HCT116 (cell line): ENCODE measurements around the gene VSX2. TPM values are rescaled to one million over a fixed set of nuclear protein-coding genes. Genes with fewer than 3 reads are reported as not detected.

Source experiments
- ATAC-seq: fragments of 200-7000 bp; cut with Tn5 transposase; 2 replicates; pipeline ENCODE4 v1.9.1; 2020; ENCODE audit warnings: mild to moderate bottlenecking, moderate library complexity
- BruUV-seq: library from RNA; stranded (reverse); fragments of 400-500 nt; replicated peaks from 2 replicates; lab custom pipeline; 2021; lab: Mats Ljungman, UMichigan
- CTCF ChIA-PET: fragments of 300-600 bp; sonication (Branson Sonifier 250); formaldehyde crosslinking; loops from one replicate; lab custom pipeline; 2021; ENCODE audit warnings: antibody characterized with exemption; lab: Charles Lee
- POLR2A ChIA-PET: fragments of 300-600, 350-600 bp; sonication (Branson Sonifier 250); formaldehyde crosslinking; loops from one replicate; lab custom pipeline; 2021; ENCODE audit warnings: antibody characterized with exemption; lab: Charles Lee
- RAD21 ChIA-PET, 2 experiments: fragments of 300-600 bp; sonication (Branson Sonifier 250); formaldehyde crosslinking; loops; one replicate each; lab custom pipeline; 2023; ENCODE audit warnings: low total read pairs in 2 of 2; ENCODE audit not compliant: uncharacterized antibody in 2 of 2, unreplicated experiment in 2 of 2, low non-redundant PET in 1 of 2; lab: Charles Lee
- DNase-seq: peaks from one replicate; pipeline ENCODE4 v3.0.0-alpha.2; 2010; ENCODE audit warnings: low read depth, low spot score
- H2AFZ ChIP-seq: fragments of 200-600 bp; shearing (Covaris generic), sonication (generic); 2 replicates; pipeline ENCODE4 v1.6.1; 2017; ENCODE audit warnings: low read depth, mixed run types, mixed read lengths, antibody characterized with exemption, low read length; ENCODE audit not compliant: poor library complexity, severe bottlenecking
- H3K27ac ChIP-seq: 2 replicates; pipeline ENCODE4 v1.5.1; 2012; ENCODE audit warnings: low read depth, low read length
- H3K27me3 ChIP-seq: fragments of 200-600 bp; sonication (generic); 2 replicates; pipeline ENCODE4 v1.6.1; 2016; ENCODE audit warnings: mixed run types, low read length, mixed read lengths; ENCODE audit not compliant: insufficient read depth
- H3K36me3 ChIP-seq, 2 experiments: fragments of 200-500 bp in 1 of 2; fragments of 200-600 bp in 1 of 2; sonication (Bioruptor generic) in 1 of 2; sonication (generic) in 1 of 2; 2 replicates each; pipeline versions ENCODE4 v1.5.1 to v1.6.1; 2014 to 2016; ENCODE audit warnings: low read length in 2 of 2, inconsistent platforms in 1 of 2, mixed read lengths in 1 of 2, mixed run types in 1 of 2; ENCODE audit not compliant: insufficient read depth in 2 of 2, control insufficient read depth in 1 of 2
- H3K4me1 ChIP-seq, 2 experiments: fragments of 200-600 bp in 1 of 2; sonication (generic) in 1 of 2; 2 replicates each; pipeline versions ENCODE4 v1.5.1 to v1.6.1; 2012 to 2017; ENCODE audit warnings: low read length in 2 of 2, inconsistent platforms in 1 of 2, mild to moderate bottlenecking in 1 of 2, mixed read lengths in 1 of 2, mixed run types in 1 of 2, moderate library complexity in 1 of 2; ENCODE audit not compliant: insufficient read depth in 2 of 2, control insufficient read depth in 1 of 2
- H3K4me2 ChIP-seq: fragments of 200-600 bp; sonication (generic); 2 replicates; pipeline ENCODE4 v1.6.1; 2017; ENCODE audit warnings: mixed run types, low read length, mixed read lengths
- H3K4me3 ChIP-seq, 2 experiments: fragments of 200-600 bp in 1 of 2; sonication (generic) in 1 of 2; replicated peaks in 1 of 2; 2 replicates each; pipeline ENCODE4 v1.5.1; 2011 to 2016; ENCODE audit warnings: low read length in 2 of 2, control low read depth in 1 of 2, low read depth in 1 of 2, mild to moderate bottlenecking in 1 of 2, mixed read lengths in 1 of 2, mixed run types in 1 of 2
- H3K79me2 ChIP-seq: fragments of 200-600 bp; sonication (generic); 2 replicates; pipeline ENCODE4 v1.6.1; 2017; ENCODE audit warnings: mild to moderate bottlenecking, mixed run types, low read length, moderate library complexity, mixed read lengths; ENCODE audit not compliant: insufficient read depth
- H3K9ac ChIP-seq: fragments of 200-600 bp; sonication (generic); 2 replicates; pipeline ENCODE4 v1.6.1; 2016; ENCODE audit warnings: low read length, mixed read lengths
- H3K9me2 ChIP-seq: fragments of 200-600 bp; sonication (generic), shearing (Covaris generic); 2 replicates; pipeline ENCODE4 v1.6.1; 2017; ENCODE audit warnings: mixed run types, mild to moderate bottlenecking, moderate library complexity; ENCODE audit not compliant: insufficient read depth
- H3K9me3 ChIP-seq, 2 experiments: fragments of 200-500 bp in 1 of 2; fragments of 200-600 bp in 1 of 2; sonication (Bioruptor generic) in 1 of 2; sonication (generic) in 1 of 2; 2 replicates each; pipeline ENCODE4 v1.6.1; 2014 to 2017; ENCODE audit warnings: low read length in 2 of 2, mixed read lengths in 2 of 2, inconsistent platforms in 1 of 2, low read depth in 1 of 2, mild to moderate bottlenecking in 1 of 2, mixed run types in 1 of 2, moderate library complexity in 1 of 2; ENCODE audit not compliant: control insufficient read depth in 1 of 2, insufficient read depth in 1 of 2
- H4K20me1 ChIP-seq: fragments of 200-600 bp; sonication (generic), shearing (Covaris generic); 2 replicates; pipeline ENCODE4 v1.6.1; 2017; ENCODE audit warnings: mixed run types, mild to moderate bottlenecking, moderate library complexity; ENCODE audit not compliant: insufficient read depth
- ATF3 ChIP-seq: IDR thresholded peaks from 2 replicates; pipeline ENCODE4 v1.6.1; 2012
- EZH2phosphoT487 ChIP-seq: fragments of 200-600 bp; IDR thresholded peaks from 2 replicates; pipeline ENCODE4 v1.6.1; 2018; ENCODE audit warnings: antibody characterized with exemption, borderline replicate concordance
- RAD21 ChIP-seq: IDR thresholded peaks from 2 replicates; pipeline ENCODE4 v1.6.1; 2012; ENCODE audit warnings: low read depth, mild to moderate bottlenecking
- SIN3A ChIP-seq: IDR thresholded peaks from 2 replicates; pipeline ENCODE4 v1.6.1; 2012; ENCODE audit warnings: low read depth
- SRF ChIP-seq: IDR thresholded peaks from 2 replicates; pipeline ENCODE4 v1.6.1; 2012; ENCODE audit warnings: low read depth
- YY1 ChIP-seq: IDR thresholded peaks from 2 replicates; pipeline ENCODE4 v1.6.1; 2011; ENCODE audit warnings: low read length, low read depth, moderate library complexity, mild to moderate bottlenecking; ENCODE audit not compliant: insufficient replicate concordance; ENCODE audit errors: extremely low read depth
- ZBTB33 ChIP-seq: IDR thresholded peaks from 2 replicates; pipeline ENCODE4 v1.6.1; 2011; ENCODE audit warnings: mild to moderate bottlenecking, low read length, moderate library complexity; ENCODE audit not compliant: insufficient replicate concordance; ENCODE audit errors: extremely low read depth
- ZFX ChIP-seq: fragments of 450-650 bp; IDR thresholded peaks from 2 replicates; pipeline ENCODE4 v1.6.1; 2017
- intact Hi-C: fragments of 100-400 bp; cut with micrococcal nuclease; formaldehyde crosslinking; loops from 2 replicates; pipeline ENCODE4 v1.10.0; 2022
- total RNA-seq: library from RNA; stranded (reverse); gene quantifications from one replicate; pipeline ENCODE4 v1.2.1, GENCODE V29; 2021; ENCODE audit not compliant: unreplicated experiment

Gene VSX2
- total RNA-seq, 1 experiment from 2014 or later, result not detected

- CTCF ChIA-PET, result no interaction called here
Measured at GRCh38 chr14:74223016-74223415, 16.2 kb upstream of the VSX2 start.

More at GRCh38 chr14:74223016-74223415, 16.2 kb upstream of the VSX2 start:
- ChIA-PET RAD21 (no interaction called here), POLR2A (no interaction called here)
- Histone ChIP-seq H3K79me2 (no peaks in the 10 kb centered on the region), H3K9me2 (no peaks in the 10 kb centered on the region), H3K27ac (no peak overlapping the region), H3K9ac (no peak overlapping the region), H3K9me3 (no peaks in the 10 kb centered on the region), H3K36me3 (no peaks in the 10 kb centered on the region), H3K4me1 (peaks cover 0 to 4% of the 10 kb centered on the region in 2 experiments; a peak in 2 of 4 replicates), H3K27me3 (no peaks in the 10 kb centered on the region), H3K4me2 (no peak overlapping the region), H3K4me3 (no peak overlapping the region), H4K20me1 (no peaks in the 10 kb centered on the region), H2AFZ (no peak overlapping the region)
- intact Hi-C loops, result no loop called here
- TF ChIP-seq ZBTB33 (no peak), ZFX (no peak), RAD21 (no peak), EZH2phosphoT487 (no peak), ATF3 (no peak), SRF (no peak), YY1 (no peak), SIN3A (no peak)
- no peak for DNase-seq
- BruUV-seq, result no TSS peak
- no peak for ATAC-seq
